ENCODE results near the gene BRSK2.

Gene BRSK2

GRCh38 chr11:1509626-1510255 lies 120.0 kb downstream of the BRSK2 start:
- no peak for TF ChIP-seq RAD21 (IDR thresholded peaks at IDR 0.05; ENCODE audit: low read depth)
- TF ChIP-seq FOXM1 (IDR thresholded peaks at IDR 0.05; ENCODE audit: borderline replicate concordance, low read depth), result no peak
- TF ChIP-seq EP300 (IDR thresholded peaks at IDR 0.05; ENCODE audit: borderline replicate concordance), result no peak
- TF ChIP-seq TEAD4 (IDR thresholded peaks at IDR 0.05), result no peak
- no peak for TF ChIP-seq TAF1 (IDR thresholded peaks at IDR 0.05; ENCODE audit: low read depth)
- TF ChIP-seq EGR1 (IDR thresholded peaks at IDR 0.05), result no peak
- TF ChIP-seq TCF12 (IDR thresholded peaks at IDR 0.05; ENCODE audit: low read depth), result no peak
- TF ChIP-seq MAX (IDR thresholded peaks at IDR 0.05), result no peak
- TF ChIP-seq USF1 (IDR thresholded peaks at IDR 0.05), result no peak
- TF ChIP-seq CEBPB (IDR thresholded peaks at IDR 0.05), result no peak
- no peak for TF ChIP-seq CREB1 (IDR thresholded peaks at IDR 0.05; ENCODE audit: low read depth)
- TF ChIP-seq ZBTB7A (IDR thresholded peaks at IDR 0.05; ENCODE audit: low read depth), result no peak
- no peak for TF ChIP-seq NFIC (IDR thresholded peaks at IDR 0.05)
- no peak for TF ChIP-seq YY1 (IDR thresholded peaks at IDR 0.05; ENCODE audit: low read depth)
- TF ChIP-seq REST (IDR thresholded peaks at IDR 0.05; ENCODE audit: low read depth), result no peak

GRCh38 chr11:1510928-1511327 lies 121.2 kb downstream of the BRSK2 start:
- no peak for TF ChIP-seq CREB1 (IDR thresholded peaks at IDR 0.05; ENCODE audit: low read depth)
- TF ChIP-seq RAD21 (IDR thresholded peaks at IDR 0.05; ENCODE audit: low read depth), result no peak
- no peak for TF ChIP-seq ZBTB7A (IDR thresholded peaks at IDR 0.05; ENCODE audit: low read depth)
- no peak for TF ChIP-seq USF1 (IDR thresholded peaks at IDR 0.05)
- TF ChIP-seq EP300 (IDR thresholded peaks at IDR 0.05; ENCODE audit: borderline replicate concordance), result no peak
- TF ChIP-seq EGR1 (IDR thresholded peaks at IDR 0.05), result no peak
- no peak for TF ChIP-seq FOXM1 (IDR thresholded peaks at IDR 0.05; ENCODE audit: borderline replicate concordance, low read depth)
- no peak for TF ChIP-seq TEAD4 (IDR thresholded peaks at IDR 0.05)
- no peak for TF ChIP-seq MAX (IDR thresholded peaks at IDR 0.05)
- TF ChIP-seq REST (IDR thresholded peaks at IDR 0.05; ENCODE audit: low read depth), result no peak
- TF ChIP-seq CEBPB (IDR thresholded peaks at IDR 0.05), result no peak
- no peak for TF ChIP-seq TAF1 (IDR thresholded peaks at IDR 0.05; ENCODE audit: low read depth)

GRCh38 chr11:1511937-1512496 lies 122.3 kb downstream of the BRSK2 start:
- TF ChIP-seq EP300 (IDR thresholded peaks at IDR 0.05; ENCODE audit: borderline replicate concordance) (no peak), CREB1 (IDR thresholded peaks at IDR 0.05; ENCODE audit: low read depth) (no peak), USF1 (IDR thresholded peaks at IDR 0.05) (no peak), FOXM1 (IDR thresholded peaks at IDR 0.05; ENCODE audit: borderline replicate concordance, low read depth) (no peak), RAD21 (IDR thresholded peaks at IDR 0.05; ENCODE audit: low read depth) (no peak), REST (IDR thresholded peaks at IDR 0.05; ENCODE audit: low read depth) (no peak), MAX (IDR thresholded peaks at IDR 0.05) (no peak), CEBPB (IDR thresholded peaks at IDR 0.05) (no peak), TAF1 (IDR thresholded peaks at IDR 0.05; ENCODE audit: low read depth) (no peak), YY1 (IDR thresholded peaks at IDR 0.05; ENCODE audit: low read depth) (no peak), TEAD4 (IDR thresholded peaks at IDR 0.05) (no peak), TCF12 (IDR thresholded peaks at IDR 0.05; ENCODE audit: low read depth) (no peak), NFIC (IDR thresholded peaks at IDR 0.05) (no peak), ZBTB7A (IDR thresholded peaks at IDR 0.05; ENCODE audit: low read depth) (no peak), EGR1 (IDR thresholded peaks at IDR 0.05) (no peak)
